ENCODE measurements around the gene IFNLR1. TPM values are rescaled to one million over a fixed set of nuclear protein-coding genes. Genes with fewer than 3 reads are reported as not detected.

IFNLR1 gene
- total and polyA plus RNA-seq, 2 donors (not counting 3 experiments of a cell fraction or from before 2014, with no cell fraction given) = 0.01 TPM; not detected in 1

DNA sequence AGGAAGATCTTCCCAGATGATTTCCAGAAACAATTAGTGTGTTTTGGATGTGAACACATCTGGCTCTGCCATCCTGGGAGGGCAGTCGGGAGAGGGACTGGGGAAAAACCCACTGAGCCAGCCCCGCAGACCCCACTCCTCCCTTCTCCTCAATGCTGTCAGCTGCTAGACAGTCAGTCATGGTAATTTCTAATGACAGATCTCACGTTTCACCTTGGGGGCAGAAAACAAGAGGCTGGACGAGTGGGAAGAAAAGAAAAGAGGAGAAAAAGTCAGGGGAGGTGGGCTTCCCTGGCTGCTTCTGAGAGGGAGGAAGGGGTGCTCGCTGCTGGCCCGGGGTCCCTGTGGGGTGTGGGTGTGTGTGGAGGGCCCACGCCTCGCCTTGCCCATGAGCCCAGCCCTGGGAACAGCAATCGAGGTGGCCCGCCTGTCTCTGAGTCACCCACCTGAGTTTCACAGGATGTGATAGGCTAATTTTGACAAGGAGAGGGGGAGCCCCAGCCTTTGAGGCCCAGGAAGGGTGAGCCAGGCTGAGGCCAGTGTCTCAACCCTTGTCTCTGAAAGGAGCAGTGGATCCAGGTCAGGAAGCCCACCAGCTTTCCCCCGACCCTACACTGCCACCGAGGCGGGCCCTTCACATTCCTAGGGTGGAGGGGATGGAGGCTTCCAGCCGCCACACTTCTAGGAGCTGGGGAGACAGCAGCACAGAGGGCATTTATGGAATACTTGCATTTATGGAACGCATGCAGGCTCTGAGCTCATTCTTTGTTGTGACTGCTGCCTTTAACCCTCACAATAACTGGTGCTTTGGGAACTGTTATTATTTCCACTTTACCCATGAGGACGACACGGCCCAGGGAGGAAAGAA lies 49.1 kb upstream of the IFNLR1 start:
- H3K4me3 ChIP-seq (replicated peaks in 1 of 3; ENCODE audit: insufficient read depth in 1 of 3, low read depth in 1 of 3, low read length in 3 of 3) = no peak overlapping the region
- H2AFZ ChIP-seq (ENCODE audit: low read depth, low read length) = no peak overlapping the region
- ChIA-PET POLR2A (no interaction called here), CTCF (interaction anchor here (0.6 to 1.2 kb wide), 3 partner anchors 8 to 37 kb away, joined by 3 read pairs; no protein-coding TSS in a partner anchor)
- H3K27ac ChIP-seq (ENCODE audit: insufficient read depth, low read depth, low read length) = no peak overlapping the region
- no peaks in the 10 kb centered on the region for H3K9me3 ChIP-seq (replicated peaks; ENCODE audit: control insufficient read depth, insufficient read depth, low read length)
- H3K9me1 ChIP-seq (replicated peaks; ENCODE audit: control insufficient read depth, extremely low read depth, insufficient read depth, low read length) = no peaks in the 10 kb centered on the region
- no peaks in the 10 kb centered on the region for H3K36me3 ChIP-seq (ENCODE audit: control insufficient read depth in 2 of 2, extremely low read depth in 1 of 2, insufficient read depth in 2 of 2, low read length in 2 of 2)
- TF ChIP-seq, protein P1, sequence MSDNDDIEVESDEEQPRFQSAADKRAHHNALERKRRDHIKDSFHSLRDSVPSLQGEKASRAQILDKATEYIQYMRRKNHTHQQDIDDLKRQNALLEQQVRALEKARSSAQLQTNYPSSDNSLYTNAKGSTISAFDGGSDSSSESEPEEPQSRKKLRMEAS (IDR thresholded peaks at IDR 0.05; ENCODE audit: insufficient read depth, insufficient read length) = no peak
- TF ChIP-seq GATA2 (IDR thresholded peaks at IDR 0.05; ENCODE audit: insufficient read depth, insufficient read length, low read depth, low read length) (no peak), MYC (IDR thresholded peaks at IDR 0.05; ENCODE audit: low read depth, low read length) (no peak), POLR2AphosphoS5 (IDR thresholded peaks at IDR 0.05; ENCODE audit: insufficient read depth, low read depth, low read length) (no peak), EZH2 (IDR thresholded peaks at IDR 0.05; ENCODE audit: borderline replicate concordance, low read depth, low read length, severe bottlenecking) (no peak), JUN (IDR thresholded peaks at IDR 0.05; ENCODE audit: borderline replicate concordance, insufficient read depth, insufficient read length, low read depth) (no peak), POLR2A (IDR thresholded peaks at IDR 0.05; ENCODE audit: low read depth, low read length) (no peak), FOS (IDR thresholded peaks at IDR 0.05; ENCODE audit: borderline replicate concordance, insufficient read depth, low read length) (no peak)
- TF ChIP-seq, protein P2, sequence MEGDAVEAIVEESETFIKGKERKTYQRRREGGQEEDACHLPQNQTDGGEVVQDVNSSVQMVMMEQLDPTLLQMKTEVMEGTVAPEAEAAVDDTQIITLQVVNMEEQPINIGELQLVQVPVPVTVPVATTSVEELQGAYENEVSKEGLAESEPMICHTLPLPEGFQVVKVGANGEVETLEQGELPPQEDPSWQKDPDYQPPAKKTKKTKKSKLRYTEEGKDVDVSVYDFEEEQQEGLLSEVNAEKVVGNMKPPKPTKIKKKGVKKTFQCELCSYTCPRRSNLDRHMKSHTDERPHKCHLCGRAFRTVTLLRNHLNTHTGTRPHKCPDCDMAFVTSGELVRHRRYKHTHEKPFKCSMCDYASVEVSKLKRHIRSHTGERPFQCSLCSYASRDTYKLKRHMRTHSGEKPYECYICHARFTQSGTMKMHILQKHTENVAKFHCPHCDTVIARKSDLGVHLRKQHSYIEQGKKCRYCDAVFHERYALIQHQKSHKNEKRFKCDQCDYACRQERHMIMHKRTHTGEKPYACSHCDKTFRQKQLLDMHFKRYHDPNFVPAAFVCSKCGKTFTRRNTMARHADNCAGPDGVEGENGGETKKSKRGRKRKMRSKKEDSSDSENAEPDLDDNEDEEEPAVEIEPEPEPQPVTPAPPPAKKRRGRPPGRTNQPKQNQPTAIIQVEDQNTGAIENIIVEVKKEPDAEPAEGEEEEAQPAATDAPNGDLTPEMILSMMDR (IDR thresholded peaks at IDR 0.05; ENCODE audit: extremely low read depth in 1 of 2, insufficient read depth in 1 of 2, low read depth in 1 of 2, low read length in 2 of 2) = no peak
- no TSS peak for BruUV-seq (replicated peaks)
- no peaks in the 10 kb centered on the region for H3K4me1 ChIP-seq (ENCODE audit: control insufficient read depth, extremely low read depth, insufficient read depth, low read length)
- H3K27me3 ChIP-seq (ENCODE audit: control insufficient read depth in 2 of 2, insufficient read depth in 2 of 2, low read length in 2 of 2) = peaks cover 0 to 2% of the 10 kb centered on the region in 2 experiments
- no peak for DNase-seq (ENCODE audit: low read depth, low spot score)
- intact Hi-C loops (cut with micrococcal nuclease) = no loop called here
- dilution Hi-C loops (cut with MboI; ENCODE audit: extremely low pct_ligation_motif_present, low sequenced_read_pairs) = no loop called here
- H3K4me2 ChIP-seq (ENCODE audit: insufficient read depth, low read length) = no peak overlapping the region
- no peak for FAIRE-seq
- no peaks in the 10 kb centered on the region for H3K79me2 ChIP-seq (ENCODE audit: control insufficient read depth, insufficient read depth, low read length)
- no peak overlapping the region for H3K9ac ChIP-seq (replicated peaks; ENCODE audit: extremely low read depth, insufficient read depth, low read length)
- no peaks in the 10 kb centered on the region for H4K20me1 ChIP-seq (replicated peaks; ENCODE audit: control insufficient read depth, extremely low read depth, insufficient read depth, low read length)

Data from endothelial cell of umbilical vein (primary cell).